Esophagus squamous epithelium (tissue), 5 donors: ENCODE results near the gene RNF220. TPM values are rescaled to one million over a fixed set of nuclear protein-coding genes. Genes with fewer than 3 reads are reported as not detected.

Experiments
- DNase-seq: peaks from one replicate; lab custom pipeline; 2025; lab: John Stamatoyannopoulos, UW
- H3K27ac ChIP-seq, 4 donors: fragments of 200-600 bp; sonication (generic); one replicate each; pipeline ENCODE4 v1.5.1; 2016 to 2019; ENCODE audit warnings: mild to moderate bottlenecking in 1 of 4
- H3K27me3 ChIP-seq, 4 donors: fragments of 200-600 bp; sonication (generic); 1 replicate in 3 of 4; 2 replicates in 1 of 4; pipeline versions ENCODE4 v1.5.1 to v1.6.0; 2017 to 2021; ENCODE audit warnings: antibody characterized with exemption in 1 of 4
- H3K36me3 ChIP-seq, 3 donors: fragments of 200-600 bp; sonication (generic); one replicate each; pipeline ENCODE4 v1.5.1; 2016 to 2019
- H3K4me1 ChIP-seq, 3 donors: fragments of 200-600 bp; sonication (generic); one replicate each; pipeline ENCODE4 v1.5.1; 2017 to 2019
- H3K4me3 ChIP-seq, 4 donors: fragments of 200-600 bp; sonication (generic); 1 replicate in 3 of 4; 2 replicates in 1 of 4; pipeline ENCODE4 v1.5.1; 2016 to 2019; ENCODE audit warnings: mild to moderate bottlenecking in 2 of 4, moderate library complexity in 1 of 4
- H3K9me3 ChIP-seq, 3 donors: fragments of 200-600 bp; sonication (generic); one replicate each; pipeline ENCODE4 v1.5.1; 2016 to 2019
- POLR2A ChIP-seq, 4 donors: fragments of 450-650 bp; IDR thresholded peaks; one replicate each; pipeline ENCODE4 v1.6.1; 2017; ENCODE audit warnings: antibody characterized with exemption in 4 of 4, mild to moderate bottlenecking in 4 of 4, moderate library complexity in 3 of 4
- WGBS, 2 donors: methylation state at CpG; one replicate each; pipeline ENCODE4 v1.1.5; 2018; 5-methylcytosine and 5-hydroxymethylcytosine counted together
- intact Hi-C: fragments of 100-400 bp; cut with DNase I; formaldehyde crosslinking; loops from one replicate; pipeline ENCODE4 v1.15.0; 2022
- total RNA-seq, 4 donors: library from RNA; depleted of rRNA; stranded (reverse); fragments of >200 nt; gene quantifications; one replicate each; pipeline ENCODE4 v1.1.0, GENCODE V29; 2016
- TF ChIP-seq, protein P1 (sequence below), 6 experiments: fragments of 450-650 bp in 4 of 6; fragments of 200-600 bp in 2 of 6; sonication (generic) in 2 of 6; IDR thresholded peaks; one replicate each; pipeline ENCODE4 v1.5.1; 2016 to 2019; ENCODE audit warnings: antibody characterized with exemption in 6 of 6, mild to moderate bottlenecking in 4 of 6, moderate library complexity in 4 of 6
- donor health status: DM: yes; HTN: yes; CAD: no.

Gene RNF220
- total RNA-seq, 4 donors from 2014 or later, result 44.8 to 111 (median 60.3) TPM

DNA sequence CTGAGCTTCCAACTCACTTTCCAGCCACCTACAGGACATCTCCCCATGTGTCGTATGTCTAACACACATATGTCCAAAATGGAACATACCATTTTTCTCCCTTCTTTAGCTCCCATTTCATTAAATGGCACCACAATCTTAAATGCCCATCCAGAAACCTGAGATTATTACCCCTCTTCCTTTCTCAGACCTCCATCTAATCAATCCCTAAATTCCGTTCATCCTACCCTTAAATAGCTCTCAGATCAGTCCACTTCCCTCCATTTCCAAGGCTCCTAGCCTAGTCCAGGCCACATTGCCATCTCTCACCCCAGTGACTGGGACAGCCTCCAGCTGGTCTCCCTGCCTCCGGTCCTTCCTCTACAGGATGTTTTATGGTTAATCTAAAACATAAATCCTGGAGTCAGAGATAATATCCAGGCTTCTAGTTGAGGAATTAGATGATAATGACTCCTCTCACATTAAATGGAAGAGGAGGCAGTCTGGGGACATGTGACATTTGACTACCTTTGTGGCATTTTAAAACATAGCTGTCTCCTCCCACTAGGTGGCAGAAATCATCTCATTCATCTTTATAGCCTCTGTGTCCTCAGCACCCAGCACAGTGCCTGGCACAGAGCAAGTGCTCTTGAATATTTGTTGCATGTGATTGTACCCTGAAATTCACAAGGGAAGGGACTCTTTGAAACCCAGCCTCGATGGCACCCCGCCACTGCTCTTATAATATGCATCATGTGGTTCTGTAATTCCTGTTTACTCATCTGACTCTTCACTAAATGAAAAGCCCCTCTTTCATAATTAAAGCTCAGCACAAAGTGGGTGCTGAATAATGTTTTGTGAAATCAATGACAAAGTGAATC lies 166.9 kb downstream of the RNF220 start:
- no peak for DNase-seq
- intact Hi-C loops, result no loop called here
- Histone ChIP-seq H3K36me3 (no peaks in the 10 kb centered on the region), H3K4me3 (no peak overlapping the region), H3K4me1 (peaks cover 0 to 7% (median 4%) of the 10 kb centered on the region in 3 donors), H3K27me3 (peaks cover 0 to 28% (median 0%) of the 10 kb centered on the region in 4 donors), H3K27ac (no peak overlapping the region), H3K9me3 (no peaks in the 10 kb centered on the region)
- TF ChIP-seq, protein P1, sequence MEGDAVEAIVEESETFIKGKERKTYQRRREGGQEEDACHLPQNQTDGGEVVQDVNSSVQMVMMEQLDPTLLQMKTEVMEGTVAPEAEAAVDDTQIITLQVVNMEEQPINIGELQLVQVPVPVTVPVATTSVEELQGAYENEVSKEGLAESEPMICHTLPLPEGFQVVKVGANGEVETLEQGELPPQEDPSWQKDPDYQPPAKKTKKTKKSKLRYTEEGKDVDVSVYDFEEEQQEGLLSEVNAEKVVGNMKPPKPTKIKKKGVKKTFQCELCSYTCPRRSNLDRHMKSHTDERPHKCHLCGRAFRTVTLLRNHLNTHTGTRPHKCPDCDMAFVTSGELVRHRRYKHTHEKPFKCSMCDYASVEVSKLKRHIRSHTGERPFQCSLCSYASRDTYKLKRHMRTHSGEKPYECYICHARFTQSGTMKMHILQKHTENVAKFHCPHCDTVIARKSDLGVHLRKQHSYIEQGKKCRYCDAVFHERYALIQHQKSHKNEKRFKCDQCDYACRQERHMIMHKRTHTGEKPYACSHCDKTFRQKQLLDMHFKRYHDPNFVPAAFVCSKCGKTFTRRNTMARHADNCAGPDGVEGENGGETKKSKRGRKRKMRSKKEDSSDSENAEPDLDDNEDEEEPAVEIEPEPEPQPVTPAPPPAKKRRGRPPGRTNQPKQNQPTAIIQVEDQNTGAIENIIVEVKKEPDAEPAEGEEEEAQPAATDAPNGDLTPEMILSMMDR (IDR thresholded peaks at IDR 0.05), result peak in 5 of 6 experiments; percentile 25 to 52 (median 29)
- TF ChIP-seq POLR2A (IDR thresholded peaks at IDR 0.05), result no peak
- WGBS, 2 donors, result 78 to 79% methylated on average over 5 of the region's 5 CpGs

DNA sequence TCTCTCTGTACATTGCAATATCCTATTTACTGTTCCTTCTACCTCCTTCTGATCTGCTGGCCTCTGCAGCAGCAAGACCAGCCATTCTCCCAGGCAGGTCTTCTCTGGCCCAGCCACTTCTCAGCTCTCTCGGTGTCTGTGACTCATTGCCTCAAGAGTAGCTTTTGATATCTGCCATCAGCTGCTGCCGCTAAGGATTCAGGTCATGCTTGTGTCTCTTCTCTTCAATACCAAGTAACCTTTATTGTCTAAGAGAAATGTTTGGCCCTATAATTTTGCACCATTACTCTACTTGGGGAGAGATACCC lies 167.5 kb downstream of the RNF220 start:
- Histone ChIP-seq H3K36me3 (no peaks in the 10 kb centered on the region), H3K27ac (no peak overlapping the region), H3K4me1 (peaks cover 0 to 10% (median 4%) of the 10 kb centered on the region in 3 donors), H3K9me3 (no peaks in the 10 kb centered on the region), H3K4me3 (no peak overlapping the region), H3K27me3 (peaks cover 0 to 22% (median 0%) of the 10 kb centered on the region in 4 donors)
- TF ChIP-seq POLR2A (IDR thresholded peaks at IDR 0.05), result no peak
- TF ChIP-seq, protein P1 (IDR thresholded peaks at IDR 0.05), result no peak
- intact Hi-C loops, result no loop called here
- DNase-seq, result no peak
- WGBS, 2 donors, result 68 to 74% methylated on average over 2 of the region's 2 CpGs

DNA sequence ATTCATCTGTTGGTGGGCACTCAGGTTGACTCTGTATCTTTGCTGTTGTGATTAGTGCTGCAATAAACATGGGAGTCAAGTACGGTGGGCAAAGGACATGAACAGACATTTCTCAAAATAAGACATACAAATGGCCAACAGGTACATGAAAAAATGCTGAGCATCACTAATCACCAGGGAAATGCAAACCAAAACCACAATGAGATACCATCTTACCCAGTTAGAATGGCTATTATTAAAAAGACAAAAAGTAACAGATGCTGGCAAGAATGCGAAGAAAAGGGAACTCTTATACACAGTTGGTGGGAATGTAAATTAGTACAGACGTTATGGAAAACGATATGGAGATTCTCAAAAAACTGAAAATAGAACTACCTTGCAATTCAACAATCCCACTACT lies 170.3 kb downstream of the RNF220 start:
- H3K4me3 ChIP-seq, result no peak overlapping the region
- H3K27me3 ChIP-seq, result peaks cover 0 to 14% (median 0%) of the 10 kb centered on the region in 4 donors
- H3K9me3 ChIP-seq, result no peaks in the 10 kb centered on the region
- DNase-seq, result no peak
- intact Hi-C loops, result no loop called here
- H3K36me3 ChIP-seq, result no peaks in the 10 kb centered on the region
- WGBS, 2 donors, result 65 to 85% methylated on average over 4 of the region's 4 CpGs
- TF ChIP-seq POLR2A (IDR thresholded peaks at IDR 0.05), result no peak
- TF ChIP-seq, protein P1 (IDR thresholded peaks at IDR 0.05), result no peak
- H3K27ac ChIP-seq, result no peak overlapping the region
- peaks cover 0 to 10% (median 4%) of the 10 kb centered on the region in 3 donors for H3K4me1 ChIP-seq

DNA sequence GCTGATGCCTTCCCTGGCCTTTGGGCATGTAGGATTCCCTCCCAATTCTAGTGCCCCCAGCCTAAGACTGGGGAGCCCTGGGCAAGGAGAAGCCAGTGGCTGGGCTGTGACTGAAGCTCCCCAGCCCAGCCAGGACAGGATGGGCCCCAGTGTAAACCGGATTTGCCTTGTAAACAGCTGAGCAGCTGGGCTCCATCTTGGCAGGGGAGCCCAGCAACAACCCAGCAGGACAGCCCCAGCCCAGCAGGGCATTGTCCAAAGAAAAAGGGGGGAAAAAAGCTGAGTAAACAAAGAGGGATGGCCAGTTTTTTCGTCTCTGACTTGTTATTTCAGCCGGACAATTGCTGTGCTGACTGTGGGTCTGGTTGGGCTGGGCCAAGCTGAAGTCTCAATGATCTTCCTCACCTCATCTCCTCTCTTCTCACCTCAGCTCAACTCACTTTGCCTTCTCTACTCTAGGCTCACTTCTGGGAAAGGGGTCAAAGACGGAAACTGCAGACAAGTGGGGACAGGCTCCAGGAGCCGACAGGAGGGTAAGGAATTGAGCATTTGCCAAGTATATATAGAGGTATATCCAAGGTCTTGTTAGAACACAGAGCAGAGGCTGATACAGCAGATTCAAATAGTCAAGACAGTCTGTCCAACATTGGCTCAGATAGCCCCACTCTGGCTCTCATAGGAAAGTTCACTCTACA lies 171.5 kb downstream of the RNF220 start:
- no peak for DNase-seq
- Histone ChIP-seq H3K27me3 (peaks cover 0 to 3% (median 0%) of the 10 kb centered on the region in 4 donors), H3K9me3 (no peaks in the 10 kb centered on the region), H3K4me3 (no peak overlapping the region), H3K4me1 (peaks cover 0 to 10% (median 4%) of the 10 kb centered on the region in 3 donors), H3K36me3 (no peaks in the 10 kb centered on the region), H3K27ac (no peak overlapping the region)
- WGBS, 2 donors, result 29 to 32% methylated on average over 4 of the region's 5 CpGs
- TF ChIP-seq, protein P1 (IDR thresholded peaks at IDR 0.05), result no peak
- no peak for TF ChIP-seq POLR2A (IDR thresholded peaks at IDR 0.05)
- intact Hi-C loops, result no loop called here

DNA sequence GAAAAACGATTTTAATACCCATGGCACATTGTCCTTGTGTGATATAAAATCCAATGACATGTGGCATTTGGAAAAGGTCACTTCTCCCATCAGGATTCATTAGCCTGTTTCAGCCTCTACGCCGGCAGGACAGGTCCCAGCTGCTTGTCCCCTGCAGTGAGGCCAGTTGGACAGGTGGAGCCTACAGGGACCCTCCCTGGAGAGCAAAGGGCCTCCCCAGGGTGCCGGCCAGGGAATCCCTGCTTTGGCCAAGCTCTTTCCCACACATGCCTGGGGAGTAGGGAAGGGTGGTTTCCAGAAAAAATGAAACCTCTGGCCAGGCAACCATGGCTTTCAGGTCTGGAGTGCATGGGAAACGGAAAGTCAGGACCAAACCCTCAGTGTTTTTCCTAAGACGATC lies 176.2 kb downstream of the RNF220 start:
- TF ChIP-seq, protein P1 (IDR thresholded peaks at IDR 0.05), result no peak
- TF ChIP-seq POLR2A (IDR thresholded peaks at IDR 0.05), result no peak
- H3K9me3 ChIP-seq, result no peaks in the 10 kb centered on the region
- H3K27me3 ChIP-seq, result peaks cover 0 to 23% (median 0%) of the 10 kb centered on the region in 4 donors
- DNase-seq, result no peak
- 82 to 85% methylated on average over 6 of the region's 6 CpGs for WGBS, 2 donors
- intact Hi-C loops, result no loop called here
- no peaks in the 10 kb centered on the region for H3K36me3 ChIP-seq
- H3K4me3 ChIP-seq, result no peak overlapping the region
- H3K27ac ChIP-seq, result no peak overlapping the region
- H3K4me1 ChIP-seq, result peaks cover 0 to 10% (median 4%) of the 10 kb centered on the region in 3 donors
